Hepatocyte (in vitro differentiated cells): ENCODE data around the gene NPAS3. TPM values are rescaled to one million over a fixed set of nuclear protein-coding genes. Genes with fewer than 3 reads are reported as not detected.

ENCODE experiments used
- DNase-seq: peaks from one replicate; pipeline ENCODE4 v3.0.0-alpha.2; 2016; ENCODE audit warnings: low spot score
- H2AFZ ChIP-seq: fragments of 200-600 bp; sonication (generic); 2 replicates; pipeline ENCODE4 v1.6.0; 2016; ENCODE audit warnings: antibody characterized with exemption, mild to moderate bottlenecking
- H3K27ac ChIP-seq: fragments of 200-600 bp; sonication (generic); 2 replicates; pipeline ENCODE4 v1.5.1; 2016; ENCODE audit warnings: mild to moderate bottlenecking
- H3K27me3 ChIP-seq: fragments of 200-600 bp; sonication (generic); 2 replicates; pipeline ENCODE4 v1.6.1; 2016
- H3K36me3 ChIP-seq: fragments of 200-600 bp; sonication (generic); replicated peaks from 2 replicates; pipeline ENCODE4 v1.5.1; 2016; ENCODE audit warnings: low read depth; ENCODE audit not compliant: insufficient read depth
- H3K4me1 ChIP-seq: fragments of 200-600 bp; sonication (generic); 2 replicates; pipeline ENCODE4 v1.5.1; 2016; ENCODE audit warnings: mild to moderate bottlenecking, moderate library complexity; ENCODE audit not compliant: insufficient read depth
- H3K4me2 ChIP-seq: fragments of 200-600 bp; sonication (generic); 2 replicates; pipeline ENCODE4 v1.6.0; 2016
- H3K4me3 ChIP-seq: fragments of 200-600 bp; sonication (generic); 2 replicates; pipeline ENCODE4 v1.5.1; 2016; ENCODE audit warnings: mild to moderate bottlenecking
- H3K79me2 ChIP-seq: fragments of 200-600 bp; sonication (generic); 2 replicates; pipeline ENCODE4 v1.6.0; 2017; ENCODE audit warnings: mild to moderate bottlenecking
- H3K9me2 ChIP-seq: fragments of 200-600 bp; sonication (generic); replicated peaks from 2 replicates; pipeline ENCODE4 v1.6.0; 2017; ENCODE audit warnings: mild to moderate bottlenecking; ENCODE audit not compliant: insufficient read depth
- H3K9me3 ChIP-seq: fragments of 200-600 bp; sonication (generic); 2 replicates; pipeline ENCODE4 v1.5.1; 2016; ENCODE audit warnings: low read depth, mild to moderate bottlenecking
- H4K20me1 ChIP-seq: fragments of 200-600 bp; sonication (generic); 2 replicates; pipeline ENCODE4 v1.6.0; 2016; ENCODE audit warnings: mild to moderate bottlenecking; ENCODE audit not compliant: insufficient read depth, poor library complexity, severe bottlenecking
- EZH2 ChIP-seq: fragments of 200-600 bp; sonication (generic); IDR thresholded peaks from 2 replicates; pipeline ENCODE4 v1.6.1; 2016; ENCODE audit warnings: antibody characterized with exemption, mild to moderate bottlenecking, borderline replicate concordance
- EZH2phosphoT487 ChIP-seq: fragments of 200-600 bp; sonication (generic); IDR thresholded peaks from one replicate; pipeline ENCODE4 v1.6.1; 2018; ENCODE audit warnings: antibody characterized with exemption, mild to moderate bottlenecking, low read depth, moderate library complexity; ENCODE audit not compliant: unreplicated experiment, severe bottlenecking
- WGBS: methylation state at CpG from one replicate; pipeline ENCODE4 v1.1.6; 2016; ENCODE audit warnings: low lambda C conversion rate; ENCODE audit errors: missing lambda C conversion rate; 5-methylcytosine and 5-hydroxymethylcytosine counted together
- polyA plus RNA-seq: library from polyadenylated mRNA; unstranded; fragments of >200 nt; fragmentation: Nextera tagmentation; extraction: Ambion mirVana; gene quantifications from 2 replicates; pipeline ENCODE4 v1.2.1, GENCODE V29; 2016
- total RNA-seq: library from RNA; depleted of rRNA; stranded (reverse); fragments of >200 nt; gene quantifications from 2 replicates; pipeline ENCODE4 v1.2.3, GENCODE V29; 2014
- TF ChIP-seq, protein P1 (sequence below): fragments of 200-600 bp; sonication (generic); IDR thresholded peaks from 2 replicates; pipeline ENCODE4 v1.5.1; 2016; ENCODE audit warnings: antibody characterized with exemption, mild to moderate bottlenecking; ENCODE audit not compliant: poor library complexity

The NPAS3 gene
- total and polyA plus RNA-seq, 2 experiments from 2014 or later = 0.11 to 1.1 TPM

- Histone ChIP-seq H3K9me2 (no peaks in the 10 kb centered on the region), H3K27ac (no peak overlapping the region), H3K4me1 (no peaks in the 10 kb centered on the region), H3K36me3 (no peaks in the 10 kb centered on the region), H3K27me3 (no peaks in the 10 kb centered on the region), H3K4me2 (no peak overlapping the region), H2AFZ (no peak overlapping the region), H3K4me3 (no peak overlapping the region), H3K9me3 (no peaks in the 10 kb centered on the region), H3K79me2 (no peaks in the 10 kb centered on the region), H4K20me1 (no peaks in the 10 kb centered on the region)
- no peak for DNase-seq
- 80% methylated on average over 5 of the region's 5 CpGs for WGBS
- TF ChIP-seq, protein P1, sequence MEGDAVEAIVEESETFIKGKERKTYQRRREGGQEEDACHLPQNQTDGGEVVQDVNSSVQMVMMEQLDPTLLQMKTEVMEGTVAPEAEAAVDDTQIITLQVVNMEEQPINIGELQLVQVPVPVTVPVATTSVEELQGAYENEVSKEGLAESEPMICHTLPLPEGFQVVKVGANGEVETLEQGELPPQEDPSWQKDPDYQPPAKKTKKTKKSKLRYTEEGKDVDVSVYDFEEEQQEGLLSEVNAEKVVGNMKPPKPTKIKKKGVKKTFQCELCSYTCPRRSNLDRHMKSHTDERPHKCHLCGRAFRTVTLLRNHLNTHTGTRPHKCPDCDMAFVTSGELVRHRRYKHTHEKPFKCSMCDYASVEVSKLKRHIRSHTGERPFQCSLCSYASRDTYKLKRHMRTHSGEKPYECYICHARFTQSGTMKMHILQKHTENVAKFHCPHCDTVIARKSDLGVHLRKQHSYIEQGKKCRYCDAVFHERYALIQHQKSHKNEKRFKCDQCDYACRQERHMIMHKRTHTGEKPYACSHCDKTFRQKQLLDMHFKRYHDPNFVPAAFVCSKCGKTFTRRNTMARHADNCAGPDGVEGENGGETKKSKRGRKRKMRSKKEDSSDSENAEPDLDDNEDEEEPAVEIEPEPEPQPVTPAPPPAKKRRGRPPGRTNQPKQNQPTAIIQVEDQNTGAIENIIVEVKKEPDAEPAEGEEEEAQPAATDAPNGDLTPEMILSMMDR = no peak
- TF ChIP-seq EZH2phosphoT487 (no peak), EZH2 (no peak)
Measured at GRCh38 chr14:33675415-33676130, 736.9 kb downstream of the NPAS3 start.

DNA sequence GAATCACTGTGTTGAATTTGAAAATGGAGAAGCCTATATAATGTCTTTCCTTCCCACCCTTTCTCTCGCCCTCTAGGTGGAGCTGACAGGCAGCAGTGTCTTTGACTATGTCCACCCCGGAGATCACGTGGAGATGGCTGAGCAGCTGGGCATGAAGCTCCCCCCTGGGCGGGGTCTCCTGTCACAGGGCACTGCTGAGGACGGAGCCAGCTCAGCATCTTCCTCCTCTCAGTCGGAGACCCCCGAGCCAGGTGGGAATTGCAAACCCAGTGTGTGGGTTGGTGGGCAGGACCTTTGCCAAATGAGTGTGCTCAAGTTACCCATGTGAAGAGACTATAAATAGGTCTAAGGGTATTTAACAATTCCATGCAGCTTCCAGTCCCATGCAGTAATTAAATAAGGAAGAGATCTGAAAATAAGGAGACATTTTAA lies 737.5 kb downstream of the NPAS3 start:
- TF ChIP-seq EZH2phosphoT487 (no peak), EZH2 (no peak)
- TF ChIP-seq, protein P1 = peak; percentile 40
- no peaks in the 10 kb centered on the region for H4K20me1 ChIP-seq
- no peaks in the 10 kb centered on the region for H3K27me3 ChIP-seq
- no peak overlapping the region for H3K27ac ChIP-seq
- H3K9me3 ChIP-seq = no peaks in the 10 kb centered on the region
- H3K9me2 ChIP-seq = no peaks in the 10 kb centered on the region
- H3K4me2 ChIP-seq = no peak overlapping the region
- no peak overlapping the region for H3K4me3 ChIP-seq
- no peak overlapping the region for H2AFZ ChIP-seq
- no peaks in the 10 kb centered on the region for H3K4me1 ChIP-seq
- H3K36me3 ChIP-seq = no peaks in the 10 kb centered on the region
- no peaks in the 10 kb centered on the region for H3K79me2 ChIP-seq
- peak; percentile 60 for DNase-seq
- 28% methylated on average over 7 of the region's 7 CpGs for WGBS

DNA sequence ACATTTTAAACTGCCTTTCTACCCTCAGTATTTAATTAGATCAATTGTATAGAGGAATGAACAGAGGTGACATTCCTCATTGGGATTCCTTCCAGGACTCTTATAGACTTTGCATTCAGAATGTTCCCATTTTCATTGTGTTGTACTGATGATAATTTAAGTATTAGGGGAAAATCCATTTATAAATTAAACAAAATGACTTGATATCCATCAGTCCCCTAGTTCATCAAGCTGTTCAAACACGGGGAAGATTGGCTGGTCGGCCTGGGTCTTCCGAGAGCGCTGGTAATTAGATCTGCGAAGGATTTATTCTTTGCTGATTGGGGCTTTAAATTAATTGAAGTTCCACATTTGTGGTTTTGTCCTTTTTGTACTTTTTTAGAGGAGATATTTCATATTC lies 738.2 kb downstream of the NPAS3 start:
- DNase-seq = no peak
- Histone ChIP-seq H3K36me3 (no peaks in the 10 kb centered on the region), H3K27me3 (no peaks in the 10 kb centered on the region), H3K79me2 (no peaks in the 10 kb centered on the region), H3K4me3 (no peak overlapping the region), H3K9me2 (no peaks in the 10 kb centered on the region), H2AFZ (no peak overlapping the region), H3K9me3 (no peaks in the 10 kb centered on the region), H3K4me2 (no peak overlapping the region), H4K20me1 (no peaks in the 10 kb centered on the region), H3K4me1 (no peaks in the 10 kb centered on the region), H3K27ac (no peak overlapping the region)
- TF ChIP-seq EZH2phosphoT487 = no peak
- TF ChIP-seq, protein P1 = no peak
- no peak for TF ChIP-seq EZH2
- WGBS = 96% methylated on average over 5 of the region's 5 CpGs
